HG02852 (cell line): ENCODE data around the gene MS4A10.

Source experiments
- ATAC-seq: cut with Tn5 transposase; IDR thresholded peaks from one replicate; pipeline ENCODE4 v1.9.1; 2021; ENCODE audit warnings: mild to moderate bottlenecking, moderate library complexity; ENCODE audit not compliant: unreplicated experiment

The MS4A10 gene

DNA sequence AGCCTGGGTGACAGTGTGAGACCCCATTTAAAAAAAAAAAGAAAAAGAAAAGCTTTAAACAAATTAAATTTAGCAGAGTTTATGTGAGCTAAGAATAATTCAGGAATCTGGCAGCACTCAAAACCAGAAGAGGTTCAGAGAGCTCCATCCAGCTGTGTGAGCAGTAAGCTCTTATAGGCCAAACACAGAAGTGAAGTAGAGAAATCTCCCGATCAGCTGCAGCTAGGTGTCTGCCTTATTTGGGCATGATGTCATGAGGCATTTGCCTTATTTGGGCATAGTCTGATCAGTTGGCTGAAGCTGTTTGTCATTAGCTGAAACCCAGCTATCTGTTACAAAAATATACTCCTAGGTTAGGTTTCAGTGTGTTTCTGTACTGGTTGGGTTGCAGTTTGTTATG lies 20.3 kb upstream of the MS4A10 start:
- ATAC-seq, result peak; percentile 38

DNA sequence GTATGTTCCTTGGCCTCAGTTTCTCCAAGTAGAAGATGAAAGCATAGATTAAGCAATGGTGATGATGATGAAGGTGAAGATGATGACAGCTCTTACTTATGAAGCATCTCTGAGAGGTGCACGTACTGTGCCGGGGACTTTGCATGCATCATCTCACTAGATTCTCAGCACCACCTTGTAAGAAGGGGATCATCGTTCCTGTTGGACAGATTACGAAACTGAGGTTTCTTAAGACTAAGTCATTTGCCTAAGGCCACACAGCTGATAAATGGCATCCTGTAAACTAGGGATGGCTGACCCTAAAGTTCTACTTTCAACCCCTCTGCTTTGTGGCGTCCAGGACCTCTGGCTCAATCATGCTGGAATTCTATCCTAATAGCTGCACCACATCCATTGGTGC lies 19.8 kb upstream of the MS4A10 start:
- no peak for ATAC-seq

DNA sequence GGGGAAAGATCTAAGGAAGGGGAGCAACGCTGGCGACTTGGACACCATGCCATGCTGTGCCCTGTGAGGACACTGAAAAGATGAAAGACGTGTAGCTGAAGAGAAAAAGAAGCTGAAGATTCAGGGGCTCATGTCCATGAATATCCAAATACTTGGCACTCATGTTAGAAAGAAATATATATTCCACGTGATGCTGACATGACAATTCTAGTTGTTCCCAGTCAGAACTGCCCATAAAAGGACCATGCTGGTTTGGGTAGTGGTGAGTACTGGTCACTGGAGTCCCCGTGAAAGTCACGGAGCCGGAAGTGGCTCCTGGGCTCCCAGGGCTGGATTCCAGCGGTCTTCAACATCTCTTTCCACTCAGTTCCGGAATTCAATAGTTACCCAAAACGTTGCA lies 18.6 kb upstream of the MS4A10 start:
- no peak for ATAC-seq

DNA sequence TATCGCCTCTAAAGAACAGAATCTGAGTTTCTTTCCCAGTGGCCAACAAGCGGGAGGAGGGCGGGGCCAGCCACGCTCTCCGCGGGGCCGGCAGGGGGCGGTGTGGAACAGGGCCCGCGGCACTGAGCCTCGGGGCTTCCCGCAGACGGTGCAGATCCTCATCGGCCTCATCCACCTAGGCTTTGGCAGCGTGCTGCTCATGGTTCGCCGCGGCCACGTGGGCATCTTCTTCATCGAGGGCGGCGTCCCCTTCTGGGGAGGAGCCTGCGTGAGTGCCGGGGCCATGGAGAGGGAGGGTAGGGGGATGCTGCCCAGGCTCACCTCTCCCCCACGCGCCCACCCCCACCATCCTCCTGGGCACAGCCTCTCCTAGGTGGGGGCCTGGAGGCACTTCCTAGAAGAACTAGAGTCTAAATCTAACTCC lies 17.7 kb upstream of the MS4A10 start:
- ATAC-seq, result no peak

DNA sequence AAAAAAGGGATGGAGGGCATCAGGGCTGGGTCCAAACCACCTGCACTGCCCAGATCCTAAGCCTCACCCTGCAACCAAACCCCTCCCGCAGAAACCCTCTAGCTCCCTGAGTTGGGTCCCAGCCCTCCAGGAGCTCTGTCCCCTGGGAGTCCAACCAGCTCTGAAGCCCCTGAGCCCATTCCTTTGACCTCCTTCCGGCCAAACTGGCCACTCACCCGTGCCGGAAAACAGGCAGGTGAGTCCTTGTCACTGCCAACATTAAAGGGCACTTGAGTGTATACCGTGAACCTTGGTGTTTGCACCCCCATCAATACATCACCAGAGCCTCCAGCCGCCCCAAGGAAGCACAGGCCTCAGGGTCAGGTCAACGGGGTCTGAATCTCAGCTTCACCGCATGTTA lies 16.9 kb upstream of the MS4A10 start:
- no peak for ATAC-seq

DNA sequence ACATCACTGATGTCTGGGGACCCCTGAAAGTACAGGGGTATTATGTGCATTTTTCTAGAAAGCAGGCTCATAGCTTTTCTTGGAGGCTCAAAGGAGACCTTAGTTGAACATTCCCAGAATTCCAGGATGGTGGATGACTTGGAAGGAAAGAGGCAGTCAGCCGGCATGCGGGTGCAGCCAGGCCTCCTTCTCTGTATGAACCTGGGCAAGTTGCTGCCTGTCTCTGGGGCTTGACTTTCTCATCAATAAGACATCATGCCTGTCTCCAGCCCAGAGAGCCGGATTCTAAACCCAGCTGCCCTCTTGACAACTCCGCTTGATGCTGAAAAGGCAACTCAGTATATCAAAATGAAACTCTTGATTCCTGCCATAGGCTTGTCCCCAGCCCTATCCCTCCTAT lies 15.9 kb upstream of the MS4A10 start:
- no peak for ATAC-seq

DNA sequence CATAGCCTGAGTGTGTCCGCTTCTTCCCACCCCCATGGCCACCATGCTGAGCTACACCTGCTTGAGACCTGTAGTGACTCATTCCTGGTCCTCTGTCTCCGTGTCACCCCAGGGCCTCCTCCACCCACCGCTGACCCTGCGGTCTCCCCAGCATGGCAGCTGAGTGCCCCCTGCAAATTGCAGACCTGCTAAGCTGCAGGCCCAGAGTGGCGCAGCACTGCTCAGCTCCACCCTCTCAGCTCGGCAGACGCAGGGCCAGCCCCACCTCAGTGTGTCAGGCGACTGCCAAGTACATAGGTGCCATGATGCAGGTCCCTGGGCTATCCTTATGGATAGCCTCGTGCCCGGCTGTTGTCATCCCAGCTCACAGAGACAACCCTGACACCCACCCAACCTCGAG lies 15.3 kb upstream of the MS4A10 start:
- no peak for ATAC-seq

DNA sequence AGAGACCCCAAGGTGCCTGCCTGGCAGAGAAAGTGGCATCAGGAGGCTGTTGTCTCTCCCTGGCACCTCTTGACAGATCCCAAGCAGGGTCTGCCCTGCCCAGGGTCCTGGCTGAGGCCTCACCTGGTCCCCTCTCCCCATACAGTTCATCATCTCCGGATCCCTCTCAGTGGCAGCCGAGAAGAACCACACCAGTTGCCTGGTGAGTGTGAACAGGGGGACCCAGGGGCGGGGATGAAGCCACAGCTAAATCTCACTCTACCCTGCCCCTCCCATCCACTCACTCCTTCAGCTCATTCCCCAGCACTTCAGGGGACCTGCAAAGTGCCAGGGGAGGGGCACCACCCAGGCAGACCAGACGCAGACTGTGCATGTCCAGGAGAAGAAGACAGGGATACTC lies 14.0 kb upstream of the MS4A10 start:
- no peak for ATAC-seq

DNA sequence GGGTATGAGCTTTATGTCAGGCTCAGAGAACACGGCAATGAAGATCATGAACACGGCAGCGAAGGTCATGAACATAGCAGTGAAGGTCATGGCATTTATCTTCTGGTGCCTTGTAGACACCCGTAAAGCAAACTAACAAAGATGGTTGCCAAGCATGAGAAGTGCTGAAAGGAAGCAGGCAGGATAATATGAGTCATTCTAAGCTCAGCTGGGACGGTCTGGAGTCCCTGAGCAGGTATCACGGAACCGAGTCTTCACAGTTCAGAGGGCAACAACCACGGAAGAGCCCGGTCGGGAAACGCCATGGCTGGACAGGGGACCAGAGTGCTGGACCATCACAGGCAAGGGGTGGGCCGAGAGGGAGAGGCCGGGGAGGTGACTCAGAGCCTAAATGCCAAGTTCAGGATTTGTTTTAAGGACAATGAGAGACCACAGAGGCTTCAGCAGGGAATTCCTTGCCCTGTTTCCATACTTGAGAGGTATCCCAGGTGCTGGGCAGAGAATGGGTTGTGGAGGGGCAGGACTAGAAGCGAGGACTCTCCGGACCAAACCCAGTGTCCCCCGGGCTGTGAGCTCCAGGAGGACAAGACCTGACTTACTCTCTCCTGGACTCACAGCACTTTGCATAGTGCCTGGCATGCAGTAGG lies 13.1 kb upstream of the MS4A10 start:
- no peak for ATAC-seq

DNA sequence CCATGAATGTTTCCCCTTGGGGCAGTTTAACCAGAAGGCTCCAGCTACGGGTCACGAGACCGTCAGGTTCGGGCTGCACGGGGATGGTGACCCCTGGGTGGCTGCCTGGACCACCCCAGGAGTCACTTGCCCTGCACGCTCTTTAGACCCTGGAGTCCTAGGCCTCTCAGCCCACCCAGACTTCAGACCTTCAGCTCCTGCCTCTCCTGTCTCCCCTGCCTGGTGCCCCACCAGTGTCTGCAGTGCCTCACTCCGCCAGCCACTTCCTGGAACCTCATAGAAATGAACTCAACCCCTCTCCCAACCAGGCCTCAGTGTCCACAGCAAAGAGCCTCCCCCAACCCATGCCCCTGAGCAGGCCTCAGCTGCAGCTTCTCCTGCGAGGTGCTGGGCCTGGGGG lies 12.5 kb upstream of the MS4A10 start:
- no peak for ATAC-seq

DNA sequence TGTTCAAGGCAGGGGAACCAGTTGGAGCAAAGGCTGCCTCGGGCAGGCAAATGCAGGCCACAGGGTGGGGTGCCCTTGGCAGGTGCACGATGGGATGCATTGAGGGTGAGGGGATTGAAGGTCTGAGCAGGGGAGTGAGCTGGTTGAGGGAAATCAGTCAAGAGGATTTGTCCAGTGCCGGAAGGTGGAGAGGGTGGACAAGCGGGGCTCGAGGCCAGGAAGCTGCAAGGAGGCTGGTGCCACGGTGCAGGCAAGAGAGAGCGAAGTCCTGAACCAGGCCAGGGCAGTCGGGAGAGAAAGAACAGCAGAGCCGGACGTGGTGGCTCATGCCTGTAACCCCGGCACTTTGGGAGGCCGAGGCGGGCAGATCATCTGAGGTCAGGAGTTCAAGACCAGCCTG lies 10.4 kb upstream of the MS4A10 start:
- ATAC-seq, result no peak

DNA sequence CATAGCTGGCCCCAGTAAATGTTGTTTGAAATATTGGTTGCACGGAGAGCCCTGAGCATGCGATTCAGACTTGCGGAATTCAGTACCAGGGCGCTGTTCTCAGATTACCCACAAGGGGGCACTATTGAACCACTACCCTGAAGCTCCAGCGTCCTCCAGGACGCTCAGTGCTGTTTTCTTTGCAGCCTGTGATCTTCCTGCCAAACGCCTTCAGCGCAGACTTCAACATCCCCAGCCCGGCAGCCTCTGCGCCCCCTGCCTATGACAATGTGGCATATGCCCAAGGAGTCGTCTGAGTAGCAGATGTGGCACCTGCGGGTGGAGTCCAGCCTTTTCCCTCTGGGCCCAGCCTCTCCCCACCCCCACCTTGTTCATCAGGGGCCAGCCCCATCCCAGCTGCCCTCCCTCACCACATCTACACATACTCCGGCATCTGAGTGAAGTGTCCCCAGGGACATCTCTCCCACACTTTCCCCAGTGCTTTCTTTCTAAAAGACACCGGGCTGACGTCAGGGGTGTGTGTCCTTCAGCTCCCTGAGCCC lies 9.6 kb upstream of the MS4A10 start:
- ATAC-seq, result peak; percentile 65

DNA sequence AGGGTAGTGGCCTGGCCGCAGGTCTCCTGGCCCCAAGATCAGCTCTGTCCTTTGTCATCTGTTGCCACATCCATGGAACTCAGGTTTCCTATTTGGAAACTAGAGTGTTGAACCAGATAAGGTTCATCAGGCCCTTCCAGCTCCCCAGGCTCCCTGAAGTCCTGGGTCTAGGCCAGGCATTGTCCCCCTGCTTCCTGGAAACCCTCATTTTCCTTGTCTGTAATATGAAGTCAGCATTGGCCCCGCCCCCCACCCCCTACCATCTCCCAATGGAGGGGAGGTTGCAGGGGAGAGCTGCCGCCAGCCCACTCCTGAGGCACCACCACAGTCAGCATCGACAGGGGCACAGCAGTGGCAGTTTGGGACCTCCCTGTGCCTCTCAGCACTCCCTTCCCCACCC lies 9.0 kb upstream of the MS4A10 start:
- no peak for ATAC-seq

DNA sequence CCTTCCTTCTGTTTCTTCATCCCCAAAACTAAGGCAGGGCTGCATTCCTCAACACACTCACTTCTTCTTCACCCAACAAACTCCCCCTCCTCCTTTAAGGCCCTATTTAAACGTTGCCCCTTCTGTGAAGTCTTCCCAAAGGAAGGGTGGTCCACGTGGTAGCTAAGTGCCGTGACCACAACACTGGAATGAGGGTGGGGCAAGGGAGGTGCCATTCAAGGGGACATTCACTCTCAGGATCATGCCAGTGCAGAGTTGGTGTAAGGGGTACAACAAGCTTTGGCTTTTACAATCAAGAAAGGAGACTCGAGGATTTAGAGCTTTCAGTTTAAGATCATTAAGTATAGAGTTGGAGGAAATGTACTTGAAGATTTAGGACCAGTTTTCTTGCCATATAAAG lies 8.0 kb upstream of the MS4A10 start:
- no peak for ATAC-seq

DNA sequence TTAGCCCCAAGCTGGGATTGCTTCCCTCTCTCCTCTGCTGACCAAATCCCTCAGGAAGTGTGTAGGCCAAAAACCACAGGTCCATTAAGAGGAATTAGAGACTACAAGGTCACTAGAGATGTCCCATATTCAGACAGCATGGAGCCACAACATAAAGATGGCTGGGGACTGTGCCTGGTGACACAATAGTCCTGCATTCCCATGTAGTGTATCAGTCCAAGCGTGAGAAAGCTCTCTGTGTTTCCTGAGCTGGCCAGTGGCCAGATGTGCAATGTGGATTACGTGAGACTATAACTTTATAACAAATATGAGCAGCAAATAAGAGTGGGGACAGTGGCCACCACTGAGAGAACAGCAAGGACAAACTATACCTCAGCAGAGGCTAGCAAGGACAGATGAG lies 7.6 kb upstream of the MS4A10 start:
- ATAC-seq, result no peak

DNA sequence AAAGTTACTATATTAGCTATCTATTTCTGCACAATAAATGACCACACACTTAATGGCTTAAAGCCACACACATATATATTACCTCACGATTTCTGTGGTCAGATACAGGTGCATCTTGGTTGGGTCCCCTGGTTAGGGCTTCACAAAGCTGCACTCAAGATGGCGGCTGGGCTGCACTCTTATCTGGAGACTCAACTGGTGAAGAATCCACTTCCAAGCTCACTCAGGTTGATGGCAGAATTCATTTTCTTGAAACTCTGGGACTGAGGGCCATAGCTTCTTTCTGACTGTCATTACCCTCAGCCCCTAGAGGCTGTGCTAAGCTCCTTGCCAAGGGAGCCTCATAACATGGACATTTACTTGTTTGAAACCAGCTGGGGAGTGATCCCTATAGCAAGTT lies 5.1 kb upstream of the MS4A10 start:
- no peak for ATAC-seq

DNA sequence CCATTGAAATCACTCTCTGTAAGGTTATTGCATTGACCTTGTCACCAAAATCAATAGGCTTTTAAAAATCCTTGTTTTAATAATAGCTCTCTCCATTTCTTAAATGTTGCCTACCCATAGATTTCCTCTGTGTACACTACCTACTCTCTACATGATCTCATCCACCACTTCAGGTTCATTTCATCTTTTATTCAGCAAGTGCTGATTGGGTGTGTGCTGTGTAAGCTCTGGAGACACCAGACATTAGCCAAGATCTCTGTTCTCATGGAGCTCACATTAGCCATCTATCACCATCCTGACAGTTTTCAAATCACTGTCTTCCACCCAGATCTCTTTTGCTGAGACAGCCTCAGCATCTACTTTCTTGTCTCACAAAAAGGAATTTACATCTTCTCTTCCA lies 4.4 kb upstream of the MS4A10 start:
- no peak for ATAC-seq

DNA sequence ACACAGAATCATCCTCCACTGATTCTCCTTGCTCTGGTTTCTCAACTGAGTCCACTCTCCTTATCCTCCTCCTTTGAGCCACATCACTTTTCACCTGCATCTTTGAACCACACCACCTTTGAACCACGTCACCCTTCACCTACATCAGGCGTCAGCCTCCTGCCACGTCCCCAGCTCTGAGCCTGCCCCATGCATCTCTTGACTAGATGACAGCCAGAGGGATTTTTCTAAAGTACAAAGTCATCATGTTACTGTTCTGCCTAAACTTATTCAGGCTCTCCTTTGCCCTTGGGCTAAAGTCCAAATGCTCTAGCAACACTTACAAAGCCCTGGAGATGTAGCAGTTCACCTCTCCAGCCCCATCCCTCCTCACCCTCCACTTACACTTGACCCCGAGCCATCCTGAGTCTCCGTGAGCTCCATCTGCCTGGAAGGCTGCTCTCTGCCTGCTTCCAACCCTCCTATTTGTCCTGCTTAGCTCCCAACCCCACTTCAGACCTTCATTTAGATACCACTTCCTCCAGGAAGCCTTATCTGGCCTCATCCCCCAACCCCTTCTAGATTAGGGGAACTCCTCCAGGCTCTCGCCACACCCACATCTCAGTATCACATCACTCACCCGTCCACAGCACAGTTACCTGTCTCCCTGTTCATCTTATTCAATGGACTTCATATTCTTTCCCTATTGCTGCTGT lies 3.7 kb upstream of the MS4A10 start:
- ATAC-seq, result no peak

DNA sequence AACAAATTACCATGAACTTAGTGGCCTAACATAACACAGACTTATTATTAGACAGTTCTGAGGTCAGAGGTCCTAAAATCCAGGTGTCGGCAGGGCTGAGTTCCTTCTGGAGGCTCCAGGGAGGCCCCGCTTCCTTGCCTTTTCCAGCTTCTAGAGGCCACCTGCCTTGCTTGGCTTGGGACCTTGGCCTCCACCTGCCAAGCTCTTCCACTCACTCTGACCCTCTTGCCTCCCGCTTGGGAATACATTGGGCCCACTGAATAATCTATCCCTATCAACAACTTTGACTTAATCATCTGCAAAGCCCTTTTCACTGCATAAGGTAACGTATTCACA lies 3.2 kb upstream of the MS4A10 start:
- ATAC-seq, result no peak

DNA sequence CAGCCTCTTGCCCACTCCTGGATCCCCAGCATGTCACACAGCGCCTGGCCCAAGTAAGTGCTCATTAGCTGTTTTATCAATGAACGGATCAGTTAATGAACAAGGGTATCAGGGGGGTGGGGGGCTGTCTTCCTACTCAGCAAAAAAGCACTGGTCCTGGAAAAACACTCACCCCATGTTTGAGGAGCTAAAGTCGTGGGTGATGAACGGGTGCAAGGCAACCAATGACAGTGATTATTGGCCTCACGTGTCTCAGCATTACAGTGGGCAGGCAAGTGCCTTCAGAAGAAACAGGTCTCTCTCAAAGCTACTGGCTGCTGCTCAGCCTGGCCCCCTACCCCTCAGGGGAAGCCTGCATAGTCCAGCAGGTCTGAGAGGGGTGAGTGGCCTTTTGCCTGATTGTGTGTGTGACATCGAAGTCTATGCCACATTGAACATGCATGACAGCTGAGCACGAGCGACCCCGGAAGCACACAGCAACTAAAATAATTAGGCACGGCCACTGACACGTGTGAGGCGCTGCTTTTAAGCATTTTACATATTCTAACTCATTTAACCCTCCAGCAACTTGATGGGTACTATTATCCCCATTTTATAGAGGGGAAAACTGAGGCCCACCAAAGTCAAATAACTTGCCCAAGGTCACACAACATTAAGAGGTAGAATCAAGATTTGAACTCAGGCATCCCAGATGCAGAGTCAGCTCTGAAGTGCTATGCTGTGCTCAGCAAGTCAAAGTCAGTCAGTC lies 2.6 kb upstream of the MS4A10 start:
- ATAC-seq, result no peak

DNA sequence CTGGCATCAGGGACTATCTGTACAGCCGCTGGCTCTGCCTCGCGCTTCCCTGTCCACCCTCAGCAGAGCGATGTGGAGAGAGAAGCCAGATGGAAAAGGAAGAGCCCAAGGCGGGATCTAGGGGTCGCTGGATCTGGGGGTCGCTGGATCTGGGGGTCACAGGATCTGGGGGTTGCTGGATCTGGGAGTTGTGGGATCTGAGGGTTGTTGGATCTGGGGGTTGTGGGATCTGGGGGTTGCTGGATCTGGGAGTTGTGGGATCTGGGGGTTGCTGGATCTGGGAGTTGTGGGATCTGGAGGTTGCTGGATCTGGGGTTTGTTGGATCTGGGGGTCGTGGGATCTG lies 2.0 kb upstream of the MS4A10 start:
- no peak for ATAC-seq

DNA sequence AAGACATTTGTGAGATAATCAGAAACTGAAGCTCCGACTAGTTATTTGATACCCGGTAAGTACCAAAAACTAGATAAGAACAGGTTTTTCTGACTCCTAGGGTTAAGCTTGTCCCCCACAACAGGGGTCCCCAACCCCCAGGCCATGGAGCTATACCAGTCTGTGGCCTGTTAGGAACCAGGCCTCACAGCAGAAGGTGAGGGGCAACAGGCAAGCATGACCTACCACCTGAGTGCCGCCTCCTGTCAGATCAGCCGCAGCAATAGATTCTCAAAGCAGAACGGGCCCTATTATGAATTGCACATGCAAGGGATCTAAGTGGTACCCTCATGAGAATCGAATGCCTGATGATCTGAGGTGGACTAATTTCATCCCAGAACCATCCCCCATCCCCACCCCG lies 1.2 kb upstream of the MS4A10 start:
- ATAC-seq, result no peak
